ENCODE results near the gene ITSN2.

- TF ChIP-seq SMAD3 (CRISPR knock-in tag; IDR thresholded peaks at IDR 0.05; ENCODE audit: borderline replicate concordance), result no peak
- TF ChIP-seq ATF1 (CRISPR knock-in tag; IDR thresholded peaks at IDR 0.05), result no peak
- no peak for TF ChIP-seq CTCF (IDR thresholded peaks at IDR 0.05)
These were observed 122.2 kb downstream of the ITSN2 start for GRCh38 chr2:24238158-24238557.

Measured in WTC11 (cell line).